HL-60 (cell line): ENCODE data around the gene FSTL4.

Experiments used
- DNase-seq, 2 experiments: peaks; one replicate each; pipeline ENCODE4 v3.0.0-alpha.2; 2010 to 2020; ENCODE audit warnings: low read depth in 1 of 2, low spot score in 1 of 2
- H3K27ac ChIP-seq: fragments of 250-450 bp; sonication (Bioruptor Pico); replicated peaks from 2 replicates; pipeline ENCODE4 v1.5.1; 2020; ENCODE audit warnings: mild to moderate bottlenecking, moderate library complexity
- H3K27me3 ChIP-seq: fragments of 250-450 bp; sonication (Bioruptor Pico); 2 replicates; pipeline ENCODE4 v1.5.1; 2021; ENCODE audit warnings: mild to moderate bottlenecking, moderate library complexity; ENCODE audit not compliant: insufficient read depth, poor library complexity, severe bottlenecking
- H3K4me3 ChIP-seq: replicated peaks from 2 replicates; pipeline ENCODE4 v1.5.1; 2011; ENCODE audit warnings: mild to moderate bottlenecking, control low read depth, low read length; ENCODE audit not compliant: insufficient read depth
- GABPA ChIP-seq: IDR thresholded peaks from 2 replicates; pipeline ENCODE4 v1.6.1; 2012; ENCODE audit warnings: low read depth
- POLR2AphosphoS5 ChIP-seq: IDR thresholded peaks from 2 replicates; pipeline ENCODE4 v1.6.1; 2012; ENCODE audit warnings: low read depth
- SPI1 ChIP-seq: IDR thresholded peaks from 2 replicates; pipeline ENCODE4 v1.6.1; 2012; ENCODE audit warnings: low read depth, mild to moderate bottlenecking, borderline replicate concordance
- TF ChIP-seq, protein P1 (sequence below): IDR thresholded peaks from one replicate; pipeline ENCODE4 v1.5.1; 2011; ENCODE audit warnings: low read length, control low read depth, inconsistent platforms; ENCODE audit not compliant: insufficient read depth
- TF ChIP-seq, protein P2 (sequence below): IDR thresholded peaks from 2 replicates; pipeline ENCODE4 v1.6.1; 2012; ENCODE audit warnings: low read depth; ENCODE audit not compliant: insufficient replicate concordance

The FSTL4 gene

DNA sequence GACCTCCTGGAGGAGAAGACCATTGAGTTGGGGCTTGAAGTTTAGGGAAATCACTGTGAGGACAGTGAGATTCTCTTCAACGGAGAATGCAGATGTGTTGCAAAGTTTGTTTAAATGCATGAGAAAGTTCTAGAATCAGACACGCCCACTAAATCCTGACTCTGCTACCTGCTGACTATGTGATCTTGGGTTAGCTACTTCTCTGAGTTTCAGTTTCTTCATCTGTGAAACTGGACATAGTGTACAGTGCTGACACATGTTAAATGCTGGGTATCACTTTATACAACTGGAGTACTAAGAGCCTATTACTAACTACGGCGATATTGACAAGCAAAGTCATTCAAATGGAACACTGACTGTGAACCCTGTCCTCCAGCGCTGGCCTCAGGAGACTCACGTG lies 305.1 kb downstream of the FSTL4 start:
- Histone ChIP-seq H3K27ac (no peak overlapping the region), H3K27me3 (no peaks in the 10 kb centered on the region), H3K4me3 (no peak overlapping the region)
- no peak for TF ChIP-seq POLR2AphosphoS5
- no peak for TF ChIP-seq SPI1
- TF ChIP-seq, protein P1, sequence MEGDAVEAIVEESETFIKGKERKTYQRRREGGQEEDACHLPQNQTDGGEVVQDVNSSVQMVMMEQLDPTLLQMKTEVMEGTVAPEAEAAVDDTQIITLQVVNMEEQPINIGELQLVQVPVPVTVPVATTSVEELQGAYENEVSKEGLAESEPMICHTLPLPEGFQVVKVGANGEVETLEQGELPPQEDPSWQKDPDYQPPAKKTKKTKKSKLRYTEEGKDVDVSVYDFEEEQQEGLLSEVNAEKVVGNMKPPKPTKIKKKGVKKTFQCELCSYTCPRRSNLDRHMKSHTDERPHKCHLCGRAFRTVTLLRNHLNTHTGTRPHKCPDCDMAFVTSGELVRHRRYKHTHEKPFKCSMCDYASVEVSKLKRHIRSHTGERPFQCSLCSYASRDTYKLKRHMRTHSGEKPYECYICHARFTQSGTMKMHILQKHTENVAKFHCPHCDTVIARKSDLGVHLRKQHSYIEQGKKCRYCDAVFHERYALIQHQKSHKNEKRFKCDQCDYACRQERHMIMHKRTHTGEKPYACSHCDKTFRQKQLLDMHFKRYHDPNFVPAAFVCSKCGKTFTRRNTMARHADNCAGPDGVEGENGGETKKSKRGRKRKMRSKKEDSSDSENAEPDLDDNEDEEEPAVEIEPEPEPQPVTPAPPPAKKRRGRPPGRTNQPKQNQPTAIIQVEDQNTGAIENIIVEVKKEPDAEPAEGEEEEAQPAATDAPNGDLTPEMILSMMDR: no peak
- TF ChIP-seq, protein P2, sequence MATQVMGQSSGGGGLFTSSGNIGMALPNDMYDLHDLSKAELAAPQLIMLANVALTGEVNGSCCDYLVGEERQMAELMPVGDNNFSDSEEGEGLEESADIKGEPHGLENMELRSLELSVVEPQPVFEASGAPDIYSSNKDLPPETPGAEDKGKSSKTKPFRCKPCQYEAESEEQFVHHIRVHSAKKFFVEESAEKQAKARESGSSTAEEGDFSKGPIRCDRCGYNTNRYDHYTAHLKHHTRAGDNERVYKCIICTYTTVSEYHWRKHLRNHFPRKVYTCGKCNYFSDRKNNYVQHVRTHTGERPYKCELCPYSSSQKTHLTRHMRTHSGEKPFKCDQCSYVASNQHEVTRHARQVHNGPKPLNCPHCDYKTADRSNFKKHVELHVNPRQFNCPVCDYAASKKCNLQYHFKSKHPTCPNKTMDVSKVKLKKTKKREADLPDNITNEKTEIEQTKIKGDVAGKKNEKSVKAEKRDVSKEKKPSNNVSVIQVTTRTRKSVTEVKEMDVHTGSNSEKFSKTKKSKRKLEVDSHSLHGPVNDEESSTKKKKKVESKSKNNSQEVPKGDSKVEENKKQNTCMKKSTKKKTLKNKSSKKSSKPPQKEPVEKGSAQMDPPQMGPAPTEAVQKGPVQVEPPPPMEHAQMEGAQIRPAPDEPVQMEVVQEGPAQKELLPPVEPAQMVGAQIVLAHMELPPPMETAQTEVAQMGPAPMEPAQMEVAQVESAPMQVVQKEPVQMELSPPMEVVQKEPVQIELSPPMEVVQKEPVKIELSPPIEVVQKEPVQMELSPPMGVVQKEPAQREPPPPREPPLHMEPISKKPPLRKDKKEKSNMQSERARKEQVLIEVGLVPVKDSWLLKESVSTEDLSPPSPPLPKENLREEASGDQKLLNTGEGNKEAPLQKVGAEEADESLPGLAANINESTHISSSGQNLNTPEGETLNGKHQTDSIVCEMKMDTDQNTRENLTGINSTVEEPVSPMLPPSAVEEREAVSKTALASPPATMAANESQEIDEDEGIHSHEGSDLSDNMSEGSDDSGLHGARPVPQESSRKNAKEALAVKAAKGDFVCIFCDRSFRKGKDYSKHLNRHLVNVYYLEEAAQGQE: no peak
- TF ChIP-seq GABPA: no peak
- no peak for DNase-seq

DNA sequence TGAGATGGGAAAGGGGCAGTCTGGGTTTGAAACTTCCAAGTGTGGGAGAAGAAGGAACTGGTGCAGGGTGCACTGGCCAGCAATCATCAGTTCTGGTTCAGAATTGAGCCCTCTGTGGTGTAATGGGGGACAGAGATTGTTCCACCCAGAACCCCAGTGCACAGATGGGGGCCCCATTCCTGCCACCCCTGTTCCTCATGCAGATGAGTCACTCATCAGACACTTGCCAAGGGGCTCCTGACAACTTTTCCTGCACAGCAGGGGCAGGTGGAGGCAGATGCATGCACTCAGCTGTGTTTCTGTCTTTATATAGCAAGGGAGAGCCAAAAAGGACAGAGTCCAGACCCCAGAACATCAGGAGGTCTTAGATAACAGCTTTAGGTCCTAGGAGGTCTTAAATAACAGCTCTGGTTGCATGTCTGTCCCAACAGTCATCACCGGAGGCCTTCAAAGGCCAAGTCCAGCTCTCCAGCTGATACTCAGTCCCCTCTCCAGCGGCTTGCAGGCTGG lies 307.6 kb downstream of the FSTL4 start:
- Histone ChIP-seq H3K27ac (no peak overlapping the region), H3K4me3 (no peak overlapping the region), H3K27me3 (no peaks in the 10 kb centered on the region)
- no peak for TF ChIP-seq POLR2AphosphoS5
- no peak for TF ChIP-seq SPI1
- TF ChIP-seq, protein P2: no peak
- TF ChIP-seq, protein P1: no peak
- TF ChIP-seq GABPA: no peak
- no peak for DNase-seq

DNA sequence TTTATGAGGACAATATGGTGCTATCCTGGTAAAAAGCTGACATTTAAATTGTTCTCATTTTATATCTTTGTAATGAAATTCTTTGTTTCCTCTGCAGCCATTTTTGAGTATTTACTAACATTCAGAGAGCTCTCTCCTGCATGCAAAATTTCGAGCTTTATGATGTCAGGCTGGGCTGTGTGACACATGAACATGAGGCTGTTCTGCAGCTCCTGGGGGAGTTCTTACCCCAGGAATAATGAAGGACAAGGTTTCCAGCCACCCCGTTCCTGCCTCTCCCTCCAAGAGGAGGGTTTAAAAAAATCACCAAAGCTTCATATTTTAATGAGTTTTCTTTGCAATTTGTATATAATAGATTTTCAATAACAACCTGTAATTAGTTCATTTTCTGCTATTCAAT lies 308.2 kb downstream of the FSTL4 start:
- no peak overlapping the region for H3K27ac ChIP-seq
- no peak for DNase-seq
- TF ChIP-seq SPI1 (no peak), GABPA (no peak), POLR2AphosphoS5 (no peak)
- TF ChIP-seq, protein P2: no peak
- TF ChIP-seq, protein P1: no peak
- H3K4me3 ChIP-seq: no peak overlapping the region
- no peaks in the 10 kb centered on the region for H3K27me3 ChIP-seq
